ENCODE data around the gene SPRR1A. TPM values are rescaled to one million over a fixed set of nuclear protein-coding genes. Genes with fewer than 3 reads are reported as not detected.

SPRR1A gene
- total and polyA plus RNA-seq, 2 of the 13 experiments (the other 11 are each of a cell fraction or from before 2014, with no cell fraction given): not detected

DNA sequence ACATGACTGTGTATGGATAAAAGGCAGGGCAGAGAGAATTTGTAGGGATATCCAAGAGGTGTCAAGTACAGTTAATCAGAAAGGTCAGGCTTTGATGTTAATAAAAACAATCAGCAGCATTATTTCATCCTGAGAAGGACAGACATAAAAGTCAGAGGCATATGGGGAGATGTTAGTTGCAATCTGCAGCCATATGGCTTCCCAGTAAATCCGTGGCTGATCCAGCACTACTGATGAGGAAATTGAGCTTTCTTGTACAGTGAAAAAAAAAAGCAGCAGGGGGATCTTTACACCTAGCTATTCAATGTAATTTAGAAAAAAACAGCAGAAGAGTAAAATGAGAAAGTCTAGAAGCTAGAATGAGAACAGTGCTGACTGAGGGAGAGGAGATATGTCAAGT, 44.9 kb downstream of the SPRR1A start:
- intact Hi-C loops (cut with micrococcal nuclease; ENCODE audit: unreplicated experiment): no loop called here
- no peak overlapping the region for H2AFZ ChIP-seq (ENCODE audit: low read length)
- ChIA-PET CTCF (ENCODE audit: low intra/inter-chr PET ratio, low total read pairs) (no interaction called here), POLR2A (no interaction called here)
- no peak overlapping the region for H3K9ac ChIP-seq (ENCODE audit: insufficient read depth, low read depth, low read length)
- H3K79me2 ChIP-seq (ENCODE audit: insufficient read depth, low read length): no peaks in the 10 kb centered on the region
- H3K4me3 ChIP-seq (replicated peaks in 1 of 3; ENCODE audit: insufficient read depth in 1 of 3, low read depth in 2 of 3, low read length in 3 of 3): no peak overlapping the region
- H3K27ac ChIP-seq (ENCODE audit: extremely low read length, insufficient read depth, low read length): no peak overlapping the region
- DNase-seq (ENCODE audit: low spot score) (no peak), ATAC-seq (no peak), FAIRE-seq (no peak)
- H3K36me3 ChIP-seq (replicated peaks in 1 of 2; ENCODE audit: control insufficient read depth in 1 of 2, insufficient read depth in 2 of 2, low read length in 2 of 2): no peaks in the 10 kb centered on the region
- BruUV-seq (replicated peaks): no TSS peak
- H4K20me1 ChIP-seq (ENCODE audit: insufficient read depth, low read length): no peaks in the 10 kb centered on the region
- in situ Hi-C loops (cut with HindIII; ENCODE audit: extremely low pct_ligation_motif_present, low pct_unique_long_range_greater_than_20kb): no loop called here
- no peaks in the 10 kb centered on the region for H3K9me3 ChIP-seq (ENCODE audit: low read length)
- 0% methylated on average over 1 of the region's 1 CpG for WGBS (ENCODE audit: low lambda C conversion rate)
- TF ChIP-seq ZNF337 (CRISPR knock-in tag; IDR thresholded peaks at IDR 0.05; ENCODE audit: borderline replicate concordance, low read depth): no peak
- TF ChIP-seq, protein P1, sequence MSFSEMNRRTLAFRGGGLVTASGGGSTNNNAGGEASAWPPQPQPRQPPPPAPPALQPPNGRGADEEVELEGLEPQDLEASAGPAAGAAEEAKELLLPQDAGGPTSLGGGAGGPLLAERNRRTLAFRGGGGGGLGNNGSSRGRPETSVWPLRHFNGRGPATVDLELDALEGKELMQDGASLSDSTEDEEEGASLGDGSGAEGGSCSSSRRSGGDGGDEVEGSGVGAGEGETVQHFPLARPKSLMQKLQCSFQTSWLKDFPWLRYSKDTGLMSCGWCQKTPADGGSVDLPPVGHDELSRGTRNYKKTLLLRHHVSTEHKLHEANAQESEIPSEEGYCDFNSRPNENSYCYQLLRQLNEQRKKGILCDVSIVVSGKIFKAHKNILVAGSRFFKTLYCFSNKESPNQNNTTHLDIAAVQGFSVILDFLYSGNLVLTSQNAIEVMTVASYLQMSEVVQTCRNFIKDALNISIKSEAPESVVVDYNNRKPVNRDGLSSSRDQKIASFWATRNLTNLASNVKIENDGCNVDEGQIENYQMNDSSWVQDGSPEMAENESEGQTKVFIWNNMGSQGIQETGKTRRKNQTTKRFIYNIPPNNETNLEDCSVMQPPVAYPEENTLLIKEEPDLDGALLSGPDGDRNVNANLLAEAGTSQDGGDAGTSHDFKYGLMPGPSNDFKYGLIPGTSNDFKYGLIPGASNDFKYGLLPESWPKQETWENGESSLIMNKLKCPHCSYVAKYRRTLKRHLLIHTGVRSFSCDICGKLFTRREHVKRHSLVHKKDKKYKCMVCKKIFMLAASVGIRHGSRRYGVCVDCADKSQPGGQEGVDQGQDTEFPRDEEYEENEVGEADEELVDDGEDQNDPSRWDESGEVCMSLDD (CRISPR knock-in tag; IDR thresholded peaks at IDR 0.05; ENCODE audit: borderline replicate concordance): no peak
- TF ChIP-seq NR2F2 (IDR thresholded peaks at IDR 0.05; ENCODE audit: borderline replicate concordance, low read depth): no peak
- TF ChIP-seq HNRNPH1 (optimal IDR thresholded peaks at IDR 0.05; ENCODE audit: low read depth, low read length): no peak
- no peak for TF ChIP-seq ZNF274 (CRISPR knock-in tag; IDR thresholded peaks at IDR 0.05)
- no peak for TF ChIP-seq PHF20 (CRISPR knock-in tag; IDR thresholded peaks at IDR 0.05)
- TF ChIP-seq, protein P2, sequence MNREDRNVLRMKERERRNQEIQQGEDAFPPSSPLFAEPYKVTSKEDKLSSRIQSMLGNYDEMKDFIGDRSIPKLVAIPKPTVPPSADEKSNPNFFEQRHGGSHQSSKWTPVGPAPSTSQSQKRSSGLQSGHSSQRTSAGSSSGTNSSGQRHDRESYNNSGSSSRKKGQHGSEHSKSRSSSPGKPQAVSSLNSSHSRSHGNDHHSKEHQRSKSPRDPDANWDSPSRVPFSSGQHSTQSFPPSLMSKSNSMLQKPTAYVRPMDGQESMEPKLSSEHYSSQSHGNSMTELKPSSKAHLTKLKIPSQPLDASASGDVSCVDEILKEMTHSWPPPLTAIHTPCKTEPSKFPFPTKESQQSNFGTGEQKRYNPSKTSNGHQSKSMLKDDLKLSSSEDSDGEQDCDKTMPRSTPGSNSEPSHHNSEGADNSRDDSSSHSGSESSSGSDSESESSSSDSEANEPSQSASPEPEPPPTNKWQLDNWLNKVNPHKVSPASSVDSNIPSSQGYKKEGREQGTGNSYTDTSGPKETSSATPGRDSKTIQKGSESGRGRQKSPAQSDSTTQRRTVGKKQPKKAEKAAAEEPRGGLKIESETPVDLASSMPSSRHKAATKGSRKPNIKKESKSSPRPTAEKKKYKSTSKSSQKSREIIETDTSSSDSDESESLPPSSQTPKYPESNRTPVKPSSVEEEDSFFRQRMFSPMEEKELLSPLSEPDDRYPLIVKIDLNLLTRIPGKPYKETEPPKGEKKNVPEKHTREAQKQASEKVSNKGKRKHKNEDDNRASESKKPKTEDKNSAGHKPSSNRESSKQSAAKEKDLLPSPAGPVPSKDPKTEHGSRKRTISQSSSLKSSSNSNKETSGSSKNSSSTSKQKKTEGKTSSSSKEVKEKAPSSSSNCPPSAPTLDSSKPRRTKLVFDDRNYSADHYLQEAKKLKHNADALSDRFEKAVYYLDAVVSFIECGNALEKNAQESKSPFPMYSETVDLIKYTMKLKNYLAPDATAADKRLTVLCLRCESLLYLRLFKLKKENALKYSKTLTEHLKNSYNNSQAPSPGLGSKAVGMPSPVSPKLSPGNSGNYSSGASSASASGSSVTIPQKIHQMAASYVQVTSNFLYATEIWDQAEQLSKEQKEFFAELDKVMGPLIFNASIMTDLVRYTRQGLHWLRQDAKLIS (CRISPR knock-in tag; IDR thresholded peaks at IDR 0.05): no peak
- no peaks in the 10 kb centered on the region for H3K27me3 ChIP-seq (ENCODE audit: control insufficient read depth in 1 of 2, insufficient read depth in 2 of 2, low read length in 2 of 2)
- no peak overlapping the region for H3K4me2 ChIP-seq (ENCODE audit: low read depth, low read length)
- H3K4me1 ChIP-seq (ENCODE audit: insufficient read depth, low read length): no peaks in the 10 kb centered on the region

All from HepG2 (cell line).